BLaER1 treated with 17β-estradiol and CSF1 and Interleukin-3, amounts not matched to agents 10 nM and 100 nM (cell line): ENCODE results near the gene FAIM.
A peak's percentile ranks its signal among the peaks of the same experiment; 100 is the strongest.
"Not testable (repeated sequence)": the region's sequence is repeated elsewhere in the genome, so short reads cannot be mapped to it uniquely, and the experiment has no call there.

Source experiments
- H3K27ac ChIP-seq, 11 experiments: shearing (Covaris generic); formaldehyde crosslinking; 2 replicates each; pipeline ENCODE4 v1.8.1; 2022
- H3K27me3 ChIP-seq, 11 experiments: shearing (Covaris generic); formaldehyde crosslinking; 2 replicates each; pipeline ENCODE4 v1.8.1; 2022
- H3K36me3 ChIP-seq, 11 experiments: shearing (Covaris generic); formaldehyde crosslinking; 2 replicates each; pipeline ENCODE4 v1.8.1; 2022
- H3K4me1 ChIP-seq, 10 experiments: shearing (Covaris generic); formaldehyde crosslinking; 2 replicates each; pipeline ENCODE4 v1.8.1; 2022
- H3K4me2 ChIP-seq, 11 experiments: shearing (Covaris generic); formaldehyde crosslinking; 2 replicates each; pipeline ENCODE4 v1.8.1; 2022
- H3K4me3 ChIP-seq, 10 experiments: shearing (Covaris generic); formaldehyde crosslinking; 2 replicates each; pipeline ENCODE4 v1.8.1; 2022
- H3K9ac ChIP-seq, 11 experiments: shearing (Covaris generic); formaldehyde crosslinking; 2 replicates each; pipeline ENCODE4 v1.8.1; 2022
- H3K9me3 ChIP-seq, 11 experiments: shearing (Covaris generic); formaldehyde crosslinking; replicated peaks in 1 of 11; 2 replicates each; pipeline ENCODE4 v1.8.1; 2022
- H4K20me1 ChIP-seq, 11 experiments: shearing (Covaris generic); formaldehyde crosslinking; 2 replicates each; pipeline ENCODE4 v1.8.1; 2022
- Cebpa-rat ChIP-seq, 11 experiments: shearing (Covaris generic); IDR thresholded peaks; 2 replicates each; pipeline ENCODE4 v1.8.1; 2022

Gene FAIM

GRCh38 chr3:138594935-138595610, 13.5 kb upstream of the FAIM start:
- Histone ChIP-seq H3K27ac (peak overlapping the region in 9 of 11 experiments; percentile 13 to 92 (median 78); a peak in 11 of 22 replicates), H3K4me3 (peak overlapping the region; percentile 70 to 84 (median 76); a peak in 17 of 20 replicates), H3K9ac (peak overlapping the region in 9 of 11 experiments; percentile 77 to 86 (median 82); a peak in 14 of 22 replicates), H4K20me1 (no peaks in the 10 kb centered on the region), H3K4me1 (peaks cover 8 to 27% (median 22%) of the 10 kb centered on the region in 10 experiments; a peak in 18 of 20 replicates), H3K9me3 (peaks cover 0 to 13% (median 9%) of the 10 kb centered on the region in 11 experiments; a peak in 18 of 22 replicates), H3K4me2 (peak overlapping the region; percentile 77 to 92 (median 88)), H3K36me3 (peaks cover 0 to 9% (median 0%) of the 10 kb centered on the region in 11 experiments; a peak in 2 of 22 replicates), H3K27me3 (no peaks in the 10 kb centered on the region)
- TF ChIP-seq Cebpa-rat (IDR thresholded peaks at IDR 0.05): peak in 2 of 11 experiments; percentile 65 to 66; a peak in 8 of 22 replicates

- H3K9ac ChIP-seq, H3K27ac ChIP-seq, H3K27me3 ChIP-seq, H4K20me1 ChIP-seq, H3K4me2 ChIP-seq, H3K36me3 ChIP-seq, H3K4me3 ChIP-seq: not testable (repeated sequence)
- Histone ChIP-seq H3K4me1 (peaks cover 15 to 29% (median 19%) of the 10 kb centered on the region in 10 experiments; a peak in 18 of 20 replicates), H3K9me3 (peaks cover 10 to 20% (median 16%) of the 10 kb centered on the region in 11 experiments)
Measured at GRCh38 chr3:138597186-138597976, 11.2 kb upstream of the FAIM start.

GRCh38 chr3:138598534-138598933, 10.0 kb upstream of the FAIM start:
- Histone ChIP-seq H3K27me3 (no peaks in the 10 kb centered on the region), H3K36me3 (peaks cover 0 to 9% (median 0%) of the 10 kb centered on the region in 11 experiments; a peak in 3 of 22 replicates), H3K4me2 (no peak overlapping the region), H3K4me3 (no peak overlapping the region), H3K27ac (no peak overlapping the region), H4K20me1 (no peaks in the 10 kb centered on the region), H3K4me1 (peaks cover 6 to 22% (median 9%) of the 10 kb centered on the region in 10 experiments; a peak in 18 of 20 replicates), H3K9me3 (peaks cover 22 to 31% (median 27%) of the 10 kb centered on the region in 11 experiments), H3K9ac (no peak overlapping the region)
- no peak for TF ChIP-seq Cebpa-rat (IDR thresholded peaks at IDR 0.05)

- TF ChIP-seq Cebpa-rat (IDR thresholded peaks at IDR 0.05): no peak
- Histone ChIP-seq H3K36me3 (peaks cover 0 to 9% (median 0%) of the 10 kb centered on the region in 11 experiments; a peak in 3 of 22 replicates), H3K4me1 (peaks cover 0 to 15% (median 1%) of the 10 kb centered on the region in 10 experiments; a peak in 9 of 20 replicates), H3K9ac (no peak overlapping the region), H3K4me2 (no peak overlapping the region), H4K20me1 (no peaks in the 10 kb centered on the region), H3K27ac (no peak overlapping the region), H3K9me3 (peaks cover 24 to 42% (median 37%) of the 10 kb centered on the region in 11 experiments), H3K4me3 (no peak overlapping the region), H3K27me3 (no peaks in the 10 kb centered on the region)
Measured at GRCh38 chr3:138600100-138600745, 8.3 kb upstream of the FAIM start.

- H3K4me3 ChIP-seq, H3K9ac ChIP-seq, H3K36me3 ChIP-seq, H3K27ac ChIP-seq, H3K27me3 ChIP-seq, H4K20me1 ChIP-seq: not testable (repeated sequence)
- Histone ChIP-seq H3K4me2 (peak overlapping the region in 1 of 11 experiments; percentile 29; a peak in 1 of 22 replicates), H3K9me3 (peaks cover 24 to 42% (median 37%) of the 10 kb centered on the region in 11 experiments), H3K4me1 (peaks cover 0 to 22% (median 2%) of the 10 kb centered on the region in 10 experiments; a peak in 6 of 20 replicates)
Measured at GRCh38 chr3:138601661-138602060, 6.9 kb upstream of the FAIM start.

- peaks cover 13 to 33% (median 31%) of the 10 kb centered on the region in 11 experiments for H3K9me3 ChIP-seq
- H3K27me3 ChIP-seq, H3K36me3 ChIP-seq, H3K4me3 ChIP-seq, H3K4me2 ChIP-seq, H4K20me1 ChIP-seq, H3K27ac ChIP-seq, H3K9ac ChIP-seq: not testable (repeated sequence)
- peaks cover 7 to 31% (median 10%) of the 10 kb centered on the region in 10 experiments; a peak in 16 of 20 replicates for H3K4me1 ChIP-seq
Measured at GRCh38 chr3:138604106-138604595, 4.4 kb upstream of the FAIM start.

- Histone ChIP-seq H3K27ac (peak overlapping the region in 10 of 11 experiments; percentile 95 to 99 (median 98); a peak in 19 of 22 replicates), H4K20me1 (peaks cover 0 to 4% (median 0%) of the 10 kb centered on the region in 11 experiments; a peak in 1 of 22 replicates), H3K4me3 (peak overlapping the region; percentile 51 to 85 (median 78); a peak in 19 of 20 replicates), H3K9me3 (no peaks in the 10 kb centered on the region; a peak in 2 of 22 replicates), H3K4me2 (peak overlapping the region; percentile 69 to 92 (median 89)), H3K27me3 (no peaks in the 10 kb centered on the region), H3K9ac (peak overlapping the region; percentile 93 to 99 (median 98); a peak in 20 of 22 replicates), H3K4me1 (peaks cover 15 to 32% (median 24%) of the 10 kb centered on the region in 10 experiments), H3K36me3 (peaks cover 0 to 36% (median 15%) of the 10 kb centered on the region in 11 experiments; a peak in 10 of 22 replicates)
- no peak for TF ChIP-seq Cebpa-rat (IDR thresholded peaks at IDR 0.05)
Measured at GRCh38 chr3:138609898-138610266, 1.3 kb downstream of the FAIM start.

GRCh38 chr3:138615462-138615861, 6.9 kb downstream of the FAIM start:
- no peak for TF ChIP-seq Cebpa-rat (IDR thresholded peaks at IDR 0.05)
- Histone ChIP-seq H3K27ac (no peak overlapping the region), H3K27me3 (no peaks in the 10 kb centered on the region), H3K4me1 (peaks cover 0 to 9% (median 4%) of the 10 kb centered on the region in 10 experiments; a peak in 14 of 20 replicates), H3K9me3 (no peaks in the 10 kb centered on the region; a peak in 2 of 22 replicates), H3K36me3 (peaks cover 0 to 37% (median 15%) of the 10 kb centered on the region in 11 experiments; a peak in 10 of 22 replicates), H3K4me2 (no peak overlapping the region), H3K4me3 (no peak overlapping the region), H4K20me1 (peaks cover 0 to 37% (median 0%) of the 10 kb centered on the region in 11 experiments; a peak in 8 of 22 replicates), H3K9ac (no peak overlapping the region)
